Measurements from ENCODE around the gene ZFAND3. TPM values are rescaled to one million over a fixed set of nuclear protein-coding genes. Genes with fewer than 3 reads are reported as not detected.

The ZFAND3 gene
- total RNA-seq, 1 experiment from 2014 or later: 64.0 TPM

DNA sequence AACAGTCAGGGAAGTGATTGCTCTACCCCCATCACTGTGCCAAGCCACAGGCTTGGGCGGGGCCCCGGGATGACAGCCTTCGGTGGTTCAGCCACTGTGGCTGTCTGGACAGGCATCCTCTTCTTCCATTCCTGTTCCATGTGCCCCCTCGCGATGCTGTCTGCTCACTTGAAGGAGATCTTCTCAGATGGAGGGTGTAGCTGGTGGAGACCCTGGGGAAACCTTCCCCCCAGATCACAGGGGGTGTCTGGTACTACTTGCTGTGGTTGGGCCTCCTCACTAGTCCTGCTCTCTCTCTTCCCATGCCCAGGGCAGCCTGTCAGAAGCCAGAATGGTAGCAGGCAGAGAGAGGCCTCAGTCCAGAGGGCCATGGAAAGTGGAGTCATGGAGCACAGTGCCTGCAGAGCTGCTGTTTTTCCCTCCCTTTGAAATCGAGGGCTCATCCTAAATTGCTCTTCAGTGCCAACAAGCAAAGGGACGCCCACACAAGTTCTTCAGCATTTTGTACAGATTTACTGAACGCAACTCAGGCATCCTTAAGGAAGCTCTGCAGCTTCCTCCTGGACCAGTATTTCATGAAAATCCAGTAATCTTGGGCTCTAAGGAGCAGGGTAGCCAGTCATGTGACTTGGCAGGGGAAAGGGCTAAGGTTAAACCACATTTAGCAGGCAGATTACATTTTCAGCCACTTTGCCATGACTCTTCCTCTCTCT, 326.6 kb downstream of the ZFAND3 start:
- no TSS peak for BruUV-seq (replicated peaks)
- ChIA-PET CTCF (no interaction called here), POLR2A (ENCODE audit: low non-redundant PET) (no interaction called here)
- no peaks in the 10 kb centered on the region for H3K9me3 ChIP-seq (ENCODE audit: low read depth, low read length, poor library complexity, severe bottlenecking)
- H3K27me3 ChIP-seq (replicated peaks; ENCODE audit: insufficient read depth, low read depth, low read length, poor library complexity): no peaks in the 10 kb centered on the region
- intact Hi-C loops (cut with micrococcal nuclease; ENCODE audit: unreplicated experiment): no loop called here
- H3K36me3 ChIP-seq (ENCODE audit: insufficient read depth, low read length, poor library complexity, severe bottlenecking): no peaks in the 10 kb centered on the region
- no peak for DNase-seq (ENCODE audit: low spot score)
- H3K4me3 ChIP-seq (ENCODE audit: low read depth, low read length, poor library complexity, severe bottlenecking): no peak overlapping the region
- H3K4me1 ChIP-seq (ENCODE audit: insufficient read depth, low read length, poor library complexity, severe bottlenecking): peaks cover 20% of the 10 kb centered on the region
- H3K27ac ChIP-seq (ENCODE audit: low read depth, low read length, poor library complexity, severe bottlenecking): no peak overlapping the region
- TF ChIP-seq EZH2 (IDR thresholded peaks at IDR 0.05; ENCODE audit: borderline replicate concordance, low read depth, low read length, poor library complexity, severe bottlenecking) (no peak), CTCF (conservative IDR thresholded peaks at IDR 0.05; ENCODE audit: low read depth, low read length) (no peak)

GRCh38 chr6:38146734-38147027, 327.2 kb downstream of the ZFAND3 start:
- Histone ChIP-seq H3K27me3 (replicated peaks; ENCODE audit: insufficient read depth, low read depth, low read length, poor library complexity) (no peaks in the 10 kb centered on the region), H3K4me1 (ENCODE audit: insufficient read depth, low read length, poor library complexity, severe bottlenecking) (peaks cover 20% of the 10 kb centered on the region), H3K36me3 (ENCODE audit: insufficient read depth, low read length, poor library complexity, severe bottlenecking) (no peaks in the 10 kb centered on the region), H3K9me3 (ENCODE audit: low read depth, low read length, poor library complexity, severe bottlenecking) (no peaks in the 10 kb centered on the region), H3K27ac (ENCODE audit: low read depth, low read length, poor library complexity, severe bottlenecking) (no peak overlapping the region), H3K4me3 (ENCODE audit: low read depth, low read length, poor library complexity, severe bottlenecking) (no peak overlapping the region)
- no TSS peak for BruUV-seq (replicated peaks)
- no peak for TF ChIP-seq EZH2 (IDR thresholded peaks at IDR 0.05; ENCODE audit: borderline replicate concordance, low read depth, low read length, poor library complexity, severe bottlenecking)
- POLR2A ChIA-PET (ENCODE audit: low non-redundant PET): no interaction called here
- DNase-seq (ENCODE audit: low spot score): no peak
- CTCF ChIA-PET: no interaction called here
- intact Hi-C loops (cut with micrococcal nuclease; ENCODE audit: unreplicated experiment): no loop called here

- intact Hi-C loops (cut with micrococcal nuclease; ENCODE audit: unreplicated experiment): no loop called here
- no peaks in the 10 kb centered on the region for H3K27me3 ChIP-seq (replicated peaks; ENCODE audit: insufficient read depth, low read depth, low read length, poor library complexity)
- DNase-seq (ENCODE audit: low spot score): no peak
- no peaks in the 10 kb centered on the region for H3K9me3 ChIP-seq (ENCODE audit: low read depth, low read length, poor library complexity, severe bottlenecking)
- BruUV-seq (replicated peaks): no TSS peak
- no peaks in the 10 kb centered on the region for H3K36me3 ChIP-seq (ENCODE audit: insufficient read depth, low read length, poor library complexity, severe bottlenecking)
- ChIA-PET CTCF (no interaction called here), POLR2A (ENCODE audit: low non-redundant PET) (no interaction called here)
- no peak for TF ChIP-seq EZH2 (IDR thresholded peaks at IDR 0.05; ENCODE audit: borderline replicate concordance, low read depth, low read length, poor library complexity, severe bottlenecking)
- H3K27ac ChIP-seq (ENCODE audit: low read depth, low read length, poor library complexity, severe bottlenecking): no peak overlapping the region
- peaks cover 22% of the 10 kb centered on the region for H3K4me1 ChIP-seq (ENCODE audit: insufficient read depth, low read length, poor library complexity, severe bottlenecking)
- H3K4me3 ChIP-seq (ENCODE audit: low read depth, low read length, poor library complexity, severe bottlenecking): no peak overlapping the region
Measured at GRCh38 chr6:38148606-38149005, 329.1 kb downstream of the ZFAND3 start.

DNA sequence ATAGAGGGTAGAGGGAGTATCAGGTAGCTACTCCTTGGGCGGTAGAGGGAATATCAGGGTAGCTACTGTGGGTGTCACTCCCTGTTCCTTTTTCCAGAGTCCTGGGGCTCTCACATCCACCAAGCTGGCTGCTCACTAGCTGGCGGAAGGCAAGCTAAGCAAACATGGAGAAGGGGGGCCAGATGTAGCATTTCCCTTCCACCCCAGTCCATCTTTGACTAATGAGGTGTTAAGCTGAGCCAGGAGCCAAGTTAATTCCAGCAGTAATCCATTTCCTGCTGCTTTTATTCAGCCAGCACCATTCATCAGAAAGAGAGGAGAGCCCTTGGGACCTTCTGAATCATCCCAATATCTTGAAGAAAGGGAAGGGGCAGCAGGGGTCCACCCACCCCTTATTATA, 330.0 kb downstream of the ZFAND3 start:
- Histone ChIP-seq H3K27ac (ENCODE audit: low read depth, low read length, poor library complexity, severe bottlenecking) (no peak overlapping the region), H3K4me1 (ENCODE audit: insufficient read depth, low read length, poor library complexity, severe bottlenecking) (peaks cover 29% of the 10 kb centered on the region), H3K27me3 (replicated peaks; ENCODE audit: insufficient read depth, low read depth, low read length, poor library complexity) (no peaks in the 10 kb centered on the region), H3K9me3 (ENCODE audit: low read depth, low read length, poor library complexity, severe bottlenecking) (no peaks in the 10 kb centered on the region), H3K4me3 (ENCODE audit: low read depth, low read length, poor library complexity, severe bottlenecking) (no peak overlapping the region), H3K36me3 (ENCODE audit: insufficient read depth, low read length, poor library complexity, severe bottlenecking) (no peaks in the 10 kb centered on the region)
- CTCF ChIA-PET: interaction anchor here (0.7 kb wide), 1 partner anchor 446 kb away, joined by 4 read pairs; no protein-coding TSS in a partner anchor
- no TSS peak for BruUV-seq (replicated peaks)
- intact Hi-C loops (cut with micrococcal nuclease; ENCODE audit: unreplicated experiment): no loop called here
- POLR2A ChIA-PET (ENCODE audit: low non-redundant PET): no interaction called here
- TF ChIP-seq EZH2 (IDR thresholded peaks at IDR 0.05; ENCODE audit: borderline replicate concordance, low read depth, low read length, poor library complexity, severe bottlenecking): no peak
- TF ChIP-seq CTCF (conservative IDR thresholded peaks at IDR 0.05; ENCODE audit: low read depth, low read length): no peak
- DNase-seq (ENCODE audit: low spot score): peak; percentile 90
